ENCODE data around the gene NCCRP1. TPM values are rescaled to one million over a fixed set of nuclear protein-coding genes. Genes with fewer than 3 reads are reported as not detected.

The NCCRP1 gene
- total RNA-seq, 1 donor = not detected

DNA sequence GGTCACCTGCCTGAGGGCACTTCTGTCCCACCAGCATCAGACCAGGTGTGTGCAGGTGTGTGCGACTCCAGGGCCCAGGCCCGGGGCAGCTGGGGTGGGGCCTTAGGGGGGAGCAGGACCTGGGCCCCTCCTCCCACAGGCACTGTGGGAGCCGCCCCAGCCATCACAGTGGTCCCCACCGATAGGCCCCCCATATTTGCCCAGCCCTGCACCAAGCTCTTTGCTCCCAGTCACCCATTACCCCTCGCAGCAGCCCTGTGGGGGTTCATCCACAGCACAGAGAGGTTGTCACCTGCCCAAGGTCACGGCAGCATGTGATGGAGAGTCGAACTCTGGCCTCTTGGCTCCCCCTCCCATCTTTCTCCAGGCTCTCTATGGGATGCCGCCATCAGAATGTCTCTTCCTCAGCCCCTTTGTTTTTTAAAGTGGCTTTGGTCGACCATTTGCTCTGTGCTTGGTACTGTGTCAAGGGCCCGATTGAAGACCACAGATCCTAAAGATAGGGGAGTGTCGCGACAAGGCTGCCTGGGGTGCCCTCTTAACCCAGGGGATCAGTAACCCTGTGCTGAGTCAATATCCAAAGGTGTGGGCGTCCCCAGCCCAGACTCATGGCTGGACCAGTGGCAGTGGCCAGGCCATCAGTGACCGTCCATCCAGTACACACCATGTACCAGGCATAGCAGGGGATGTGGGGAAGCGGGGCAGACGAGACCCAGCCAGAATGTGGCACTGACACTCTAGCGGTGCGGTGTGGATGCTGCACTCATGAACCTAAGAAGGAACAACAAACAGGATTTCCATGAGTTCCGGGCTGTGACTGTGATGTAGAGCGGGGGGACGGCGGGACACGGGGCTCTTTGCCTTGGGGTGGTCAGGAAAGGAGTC lies 28.3 kb upstream of the NCCRP1 start:
- no peaks in the 10 kb centered on the region for H3K4me1 ChIP-seq (ENCODE audit: insufficient read depth, low read length)
- H3K36me3 ChIP-seq (ENCODE audit: insufficient read depth, low read length) = peaks cover 10% of the 10 kb centered on the region
- H3K27ac ChIP-seq (ENCODE audit: low read depth, low read length) = no peak overlapping the region
- H3K4me2 ChIP-seq (ENCODE audit: insufficient read depth, low read length) = no peak overlapping the region
- peaks cover 35% of the 10 kb centered on the region for H4K20me1 ChIP-seq (ENCODE audit: insufficient read depth, low read length)
- H2AFZ ChIP-seq (ENCODE audit: low read length) = no peak overlapping the region
- H3K9me3 ChIP-seq (ENCODE audit: low read depth, low read length) = no peaks in the 10 kb centered on the region
- peak; percentile 85 for DNase-seq (ENCODE audit: insufficient read length, low spot score, missing footprints)
- no peak for TF ChIP-seq CTCF (IDR thresholded peaks at IDR 0.05; ENCODE audit: extremely low read depth, low read depth, low read length)
- peaks cover 42% of the 10 kb centered on the region for H3K79me2 ChIP-seq (ENCODE audit: insufficient read depth, low read length)
- H3K27me3 ChIP-seq (ENCODE audit: insufficient read depth, low read length) = no peaks in the 10 kb centered on the region
- H3K4me3 ChIP-seq (ENCODE audit: insufficient read depth, low read length) = no peak overlapping the region

GRCh38 chr19:39169143-39169810 lies 27.5 kb upstream of the NCCRP1 start:
- H3K27ac ChIP-seq (ENCODE audit: low read depth, low read length) = no peak overlapping the region
- no peak for TF ChIP-seq CTCF (IDR thresholded peaks at IDR 0.05; ENCODE audit: extremely low read depth, low read depth, low read length)
- no peaks in the 10 kb centered on the region for H3K27me3 ChIP-seq (ENCODE audit: insufficient read depth, low read length)
- H3K4me1 ChIP-seq (ENCODE audit: insufficient read depth, low read length) = no peaks in the 10 kb centered on the region
- no peak overlapping the region for H2AFZ ChIP-seq (ENCODE audit: low read length)
- peak; percentile 55 for DNase-seq (ENCODE audit: insufficient read length, low spot score, missing footprints)
- peaks cover 31% of the 10 kb centered on the region for H4K20me1 ChIP-seq (ENCODE audit: insufficient read depth, low read length)
- no peak overlapping the region for H3K4me3 ChIP-seq (ENCODE audit: insufficient read depth, low read length)
- H3K36me3 ChIP-seq (ENCODE audit: insufficient read depth, low read length) = peaks cover 10% of the 10 kb centered on the region
- H3K9me3 ChIP-seq (ENCODE audit: low read depth, low read length) = no peaks in the 10 kb centered on the region
- peaks cover 36% of the 10 kb centered on the region for H3K79me2 ChIP-seq (ENCODE audit: insufficient read depth, low read length)
- H3K4me2 ChIP-seq (ENCODE audit: insufficient read depth, low read length) = no peak overlapping the region

DNA sequence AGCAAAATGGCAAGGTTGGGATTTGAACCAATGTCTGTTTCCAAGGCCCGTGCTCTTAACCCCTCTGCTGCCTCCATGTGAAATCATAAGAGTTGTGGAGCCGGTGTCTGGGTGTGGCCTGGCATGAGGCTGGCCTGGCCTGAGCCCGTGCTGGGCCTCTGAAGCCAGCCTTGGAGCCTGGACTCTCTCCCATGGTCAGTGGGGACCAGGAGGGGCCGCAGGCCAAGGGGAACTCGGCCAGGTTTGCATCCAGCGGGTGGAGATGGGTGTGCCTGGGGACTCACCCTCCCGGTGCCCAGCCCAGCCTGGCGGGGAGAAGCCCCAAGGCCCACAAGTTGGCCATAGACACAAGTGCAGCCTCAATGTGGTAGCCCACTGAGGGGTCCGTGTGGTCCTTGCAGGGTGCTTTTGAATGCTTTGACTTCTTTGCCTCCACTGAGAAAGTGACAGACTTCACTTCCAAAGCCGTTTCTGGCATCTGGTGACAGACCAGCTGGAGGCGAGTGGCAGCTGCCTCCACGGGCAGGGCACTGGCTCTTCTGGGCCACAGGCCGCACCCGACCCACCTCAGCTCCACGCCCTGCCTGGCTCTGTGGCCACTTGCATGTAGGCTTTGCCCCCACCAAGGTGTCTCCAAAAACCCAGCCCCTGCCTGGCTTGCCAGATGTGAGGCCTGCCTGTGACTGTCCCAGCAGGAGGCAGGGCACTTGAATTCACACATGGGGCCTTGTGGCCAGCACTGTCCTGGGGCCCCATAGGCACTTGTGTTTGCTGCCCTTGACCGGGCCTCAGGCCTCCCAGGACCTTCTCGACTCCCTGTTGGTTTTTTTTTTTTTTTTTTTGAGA lies 26.2 kb upstream of the NCCRP1 start:
- no peak overlapping the region for H3K27ac ChIP-seq (ENCODE audit: low read depth, low read length)
- no peak overlapping the region for H2AFZ ChIP-seq (ENCODE audit: low read length)
- H3K4me3 ChIP-seq (ENCODE audit: insufficient read depth, low read length) = no peak overlapping the region
- no peak for TF ChIP-seq CTCF (IDR thresholded peaks at IDR 0.05; ENCODE audit: extremely low read depth, low read depth, low read length)
- H4K20me1 ChIP-seq (ENCODE audit: insufficient read depth, low read length) = peaks cover 29% of the 10 kb centered on the region
- H3K4me2 ChIP-seq (ENCODE audit: insufficient read depth, low read length) = no peak overlapping the region
- H3K27me3 ChIP-seq (ENCODE audit: insufficient read depth, low read length) = no peaks in the 10 kb centered on the region
- H3K36me3 ChIP-seq (ENCODE audit: insufficient read depth, low read length) = peaks cover 11% of the 10 kb centered on the region
- DNase-seq (ENCODE audit: insufficient read length, low spot score, missing footprints) = peak; percentile 85
- no peaks in the 10 kb centered on the region for H3K4me1 ChIP-seq (ENCODE audit: insufficient read depth, low read length)
- H3K79me2 ChIP-seq (ENCODE audit: insufficient read depth, low read length) = peaks cover 27% of the 10 kb centered on the region
- H3K9me3 ChIP-seq (ENCODE audit: low read depth, low read length) = no peaks in the 10 kb centered on the region
